GM18907 (cell line): Measurements from ENCODE around the gene RMND5B.

ENCODE experiments used
- ATAC-seq: cut with Tn5 transposase; IDR thresholded peaks from one replicate; pipeline ENCODE4 v1.9.1; 2021; ENCODE audit warnings: mild to moderate bottlenecking, moderate library complexity; ENCODE audit not compliant: unreplicated experiment

RMND5B gene

GRCh38 chr5:178199581-178200434, 69.0 kb downstream of the RMND5B start:
- ATAC-seq = no peak
